IMR-90 (cell line): ENCODE measurements around the gene CEP41. TPM values are rescaled to one million over a fixed set of nuclear protein-coding genes. Genes with fewer than 3 reads are reported as not detected.

ENCODE experiments used
- ATAC-seq: fragments of 200-7000 bp; cut with Tn5 transposase; 2 replicates; pipeline ENCODE4 v1.9.1; 2020; ENCODE audit warnings: low read depth, mild to moderate bottlenecking, moderate library complexity
- BruUV-seq: library from RNA; stranded (reverse); fragments of 400-500 nt; replicated peaks from 2 replicates; lab custom pipeline; 2021; lab: Mats Ljungman, UMichigan
- CTCF ChIA-PET: fragments of 300-600 bp; formaldehyde crosslinking; extraction: SDS; loops from one replicate; lab custom pipeline; 2021; ENCODE audit warnings: antibody characterized with exemption; lab: Yijun Ruan, JAX
- POLR2A ChIA-PET: fragments of 300-600 bp; sonication (Branson Sonifier 250); formaldehyde crosslinking; loops from one replicate; lab custom pipeline; 2022; ENCODE audit warnings: antibody characterized with exemption; ENCODE audit not compliant: unreplicated experiment; lab: Charles Lee
- DNase-seq: peaks from one replicate; pipeline ENCODE4 v3.0.0; 2013
- H2AFZ ChIP-seq: replicated peaks from 2 replicates; pipeline ENCODE3; 2013; ENCODE audit warnings: low read length, mild to moderate bottlenecking; ENCODE audit not compliant: poor library complexity
- H2AK5ac ChIP-seq: 2 replicates; pipeline ENCODE4 v1.6.1; 2013; ENCODE audit warnings: low read depth, low read length, inconsistent platforms
- H2AK9ac ChIP-seq: replicated peaks from 2 replicates; pipeline ENCODE3; 2013; ENCODE audit warnings: mild to moderate bottlenecking, low read depth, low read length, moderate library complexity; ENCODE audit not compliant: poor library complexity
- H2BK120ac ChIP-seq: 2 replicates; pipeline ENCODE4 v1.6.1; 2013; ENCODE audit warnings: low read depth, low read length, inconsistent platforms
- H2BK15ac ChIP-seq: 3 replicates; pipeline ENCODE4 v1.6.1; 2013; ENCODE audit warnings: low read depth, low read length, inconsistent platforms
- H2BK20ac ChIP-seq: 2 replicates; pipeline ENCODE4 v1.6.1; 2013; ENCODE audit warnings: low read depth, mild to moderate bottlenecking, inconsistent platforms, low read length, moderate library complexity
- H2BK5ac ChIP-seq: 2 replicates; pipeline ENCODE4 v1.6.1; 2013; ENCODE audit warnings: mild to moderate bottlenecking, low read depth, low read length, inconsistent platforms; ENCODE audit not compliant: poor library complexity, severe bottlenecking
- H3K14ac ChIP-seq: replicated peaks from 2 replicates; pipeline ENCODE4 v1.6.1; 2013; ENCODE audit warnings: low read depth, low read length, inconsistent platforms
- H3K18ac ChIP-seq: 2 replicates; pipeline ENCODE4 v1.6.1; 2013; ENCODE audit warnings: low read depth, low read length, control low read depth
- H3K23ac ChIP-seq: 2 replicates; pipeline ENCODE4 v1.6.1; 2013; ENCODE audit warnings: low read depth, low read length, inconsistent platforms
- H3K27ac ChIP-seq: 2 replicates; pipeline ENCODE4 v1.5.1; 2013; ENCODE audit warnings: mild to moderate bottlenecking, control low read depth, low read length; ENCODE audit not compliant: insufficient read depth
- H3K27me3 ChIP-seq: 2 replicates; pipeline ENCODE4 v1.6.1; 2013; ENCODE audit warnings: low read length; ENCODE audit not compliant: control insufficient read depth, insufficient read depth
- H3K36me3 ChIP-seq: 2 replicates; pipeline ENCODE4 v1.6.1; 2013; ENCODE audit warnings: low read length, mixed read lengths; ENCODE audit not compliant: control insufficient read depth, insufficient read depth
- H3K4ac ChIP-seq: 2 replicates; pipeline ENCODE4 v1.6.1; 2013; ENCODE audit warnings: low read depth, low read length, inconsistent platforms
- H3K4me1 ChIP-seq: 2 replicates; pipeline ENCODE4 v1.6.1; 2013; ENCODE audit warnings: low read length, mixed read lengths; ENCODE audit not compliant: control insufficient read depth, insufficient read depth
- H3K4me2 ChIP-seq: 2 replicates; pipeline ENCODE4 v1.6.1; 2013; ENCODE audit warnings: low read depth, mild to moderate bottlenecking, control low read depth, low read length, moderate library complexity
- H3K4me3 ChIP-seq: 2 replicates; pipeline ENCODE4 v1.5.1; 2013; ENCODE audit warnings: low read depth, mild to moderate bottlenecking, control low read depth, low read length, moderate library complexity; ENCODE audit not compliant: insufficient read depth
- H3K56ac ChIP-seq: 2 replicates; pipeline ENCODE4 v1.6.1; 2013; ENCODE audit warnings: low read length, inconsistent platforms; ENCODE audit not compliant: insufficient read depth; ENCODE audit errors: extremely low read depth
- H3K79me1 ChIP-seq, 2 experiments: 2 replicates each; pipeline ENCODE4 v1.6.1; 2013; ENCODE audit warnings: low read length in 2 of 2, inconsistent platforms in 1 of 2, low read depth in 1 of 2
- H3K9ac ChIP-seq: 2 replicates; pipeline ENCODE4 v1.6.1; 2013; ENCODE audit warnings: low read depth, low read length, control low read depth
- H3K9me1 ChIP-seq: 2 replicates; pipeline ENCODE4 v1.6.1; 2013; ENCODE audit warnings: low read length, inconsistent platforms; ENCODE audit not compliant: insufficient read depth
- H3K9me3 ChIP-seq: 2 replicates; pipeline ENCODE4 v1.6.1; 2013; ENCODE audit warnings: low read length; ENCODE audit not compliant: control insufficient read depth, insufficient read depth
- H4K20me1 ChIP-seq: 2 replicates; pipeline ENCODE4 v1.6.1; 2013; ENCODE audit warnings: low read length, inconsistent platforms; ENCODE audit not compliant: insufficient read depth
- H4K5ac ChIP-seq: 2 replicates; pipeline ENCODE4 v1.6.1; 2013; ENCODE audit warnings: mild to moderate bottlenecking, low read depth, low read length, control low read depth
- H4K8ac ChIP-seq, 2 experiments: 2 replicates each; pipeline ENCODE4 v1.6.1; 2013; ENCODE audit warnings: low read depth in 2 of 2, low read length in 2 of 2, control low read depth in 1 of 2, inconsistent platforms in 1 of 2
- H4K91ac ChIP-seq: 2 replicates; pipeline ENCODE4 v1.6.1; 2013; ENCODE audit warnings: low read depth, low read length, inconsistent platforms; ENCODE audit not compliant: insufficient read depth
- CEBPB ChIP-seq: IDR thresholded peaks from 2 replicates; pipeline ENCODE4 v1.6.1; 2012; ENCODE audit warnings: low read depth, low read length, improper control_type of control experiment
- CHD1 ChIP-seq: IDR thresholded peaks from 2 replicates; pipeline ENCODE4 v1.6.1; 2012; ENCODE audit warnings: low read depth, low read length, improper control_type of control experiment
- CTCF ChIP-seq: conservative IDR thresholded peaks from 2 replicates; pipeline ENCODE4 v1.5.1; 2012; ENCODE audit warnings: mild to moderate bottlenecking, low read depth, low read length, improper control_type of control experiment
- ELK1 ChIP-seq: fragments of 150-350 bp; IDR thresholded peaks from 2 replicates; pipeline ENCODE4 v1.6.1; 2016; ENCODE audit warnings: low read depth, mild to moderate bottlenecking, low read length, moderate library complexity, borderline replicate concordance
- FOS ChIP-seq: fragments of 150-350 bp; IDR thresholded peaks from 2 replicates; pipeline ENCODE4 v1.6.1; 2016; ENCODE audit warnings: low read depth, low read length
- MAFK ChIP-seq: IDR thresholded peaks from 2 replicates; pipeline ENCODE4 v1.6.1; 2012; ENCODE audit warnings: low read depth, low read length, improper control_type of control experiment
- MXI1 ChIP-seq: IDR thresholded peaks from 2 replicates; pipeline ENCODE4 v1.6.1; 2012; ENCODE audit warnings: low read depth, mild to moderate bottlenecking, low read length, moderate library complexity, borderline replicate concordance
- NFE2L2 ChIP-seq: fragments of 150-350 bp; IDR thresholded peaks from 2 replicates; pipeline ENCODE4 v1.6.1; 2016; ENCODE audit warnings: low read depth, mild to moderate bottlenecking, low read length
- POLR2A ChIP-seq: IDR thresholded peaks from 2 replicates; pipeline ENCODE4 v1.6.1; 2012; ENCODE audit warnings: mild to moderate bottlenecking, low read depth, low read length
- RAD21 ChIP-seq: IDR thresholded peaks from 2 replicates; pipeline ENCODE4 v1.6.1; 2012; ENCODE audit warnings: low read length, improper control_type of control experiment
- RCOR1 ChIP-seq: IDR thresholded peaks from 2 replicates; pipeline ENCODE4 v1.6.1; 2012; ENCODE audit warnings: mild to moderate bottlenecking, low read length, improper control_type of control experiment; ENCODE audit not compliant: insufficient replicate concordance
- SMC3 ChIP-seq: fragments of 150-350 bp; IDR thresholded peaks from 2 replicates; pipeline ENCODE4 v1.6.1; 2016; ENCODE audit warnings: low read depth, mild to moderate bottlenecking, antibody characterized with exemption, low read length, moderate library complexity
- dilution Hi-C: fragments of 300-500 bp; cut with HindIII; formaldehyde crosslinking; loops from one replicate; pipeline ENCODE4 v1.14.3; 2018; ENCODE audit warnings: low sequenced_read_pairs; ENCODE audit not compliant: unreplicated experiment
- in situ Hi-C: fragments of 300-500 bp; cut with MboI; formaldehyde crosslinking; loops from 3 replicates; pipeline ENCODE4 v1.14.3; 2019; ENCODE audit warnings: low sequenced_read_pairs, inconsistent platforms, mixed read lengths
- intact Hi-C: fragments of 100-400 bp; cut with micrococcal nuclease; formaldehyde crosslinking; loops from 2 replicates; pipeline ENCODE4 v1.10.0; 2022
- polyA plus RNA-seq, 3 experiments: library from polyadenylated mRNA; depleted of rRNA; stranded (reverse); fragments of >200 nt; gene quantifications; 2 replicates each; pipeline ENCODE4 v1.2.3, GENCODE V29; 2012; ENCODE audit warnings: low replicate concordance in 1 of 3
- total RNA-seq: library from RNA; depleted of rRNA; stranded (reverse); fragments of >200 nt; gene quantifications from 2 replicates; pipeline ENCODE4 v1.2.3, GENCODE V29; 2012

The CEP41 gene
- total and polyA plus RNA-seq, 2 of the 4 experiments (the other 2 are of a cell fraction), result 12.2 to 21.9 TPM

GRCh38 chr7:130473289-130473688 lies 32.5 kb upstream of the CEP41 start:
- H2BK120ac ChIP-seq, result no peak overlapping the region
- no peak overlapping the region for H3K4me3 ChIP-seq
- H2AFZ ChIP-seq, result no peak overlapping the region
- POLR2A ChIA-PET, result no interaction called here
- no peak overlapping the region for H4K8ac ChIP-seq
- H4K91ac ChIP-seq, result no peak overlapping the region
- H3K79me1 ChIP-seq, result no peaks in the 10 kb centered on the region
- no peak overlapping the region for H2BK5ac ChIP-seq
- H2AK5ac ChIP-seq, result no peak overlapping the region
- in situ Hi-C loops (no loop called here), intact Hi-C loops (no loop called here), dilution Hi-C loops (no loop called here)
- no peak overlapping the region for H3K18ac ChIP-seq
- H3K56ac ChIP-seq, result no peak overlapping the region
- no peaks in the 10 kb centered on the region for H3K4me1 ChIP-seq
- peaks cover 4% of the 10 kb centered on the region for H3K9me3 ChIP-seq
- H2BK20ac ChIP-seq, result no peak overlapping the region
- no peaks in the 10 kb centered on the region for H3K36me3 ChIP-seq
- H2AK9ac ChIP-seq, result no peak overlapping the region
- no peak overlapping the region for H3K4me2 ChIP-seq
- H3K14ac ChIP-seq, result no peak overlapping the region
- ATAC-seq (no peak), DNase-seq (no peak)
- H2BK15ac ChIP-seq, result no peak overlapping the region
- no peak overlapping the region for H4K5ac ChIP-seq
- no peak overlapping the region for H3K23ac ChIP-seq
- CTCF ChIA-PET, result no interaction called here
- no peak overlapping the region for H3K4ac ChIP-seq
- H4K20me1 ChIP-seq, result no peaks in the 10 kb centered on the region
- H3K9me1 ChIP-seq, result no peaks in the 10 kb centered on the region
- no TSS peak for BruUV-seq
- TF ChIP-seq RCOR1, result no peak
- TF ChIP-seq CTCF, result no peak
- no peak for TF ChIP-seq NFE2L2
- no peak for TF ChIP-seq ELK1
- TF ChIP-seq RAD21, result no peak
- no peak for TF ChIP-seq CHD1
- TF ChIP-seq MXI1, result no peak
- no peak for TF ChIP-seq POLR2A
- no peak for TF ChIP-seq MAFK
- no peak for TF ChIP-seq FOS
- no peak for TF ChIP-seq SMC3
- no peak for TF ChIP-seq CEBPB
- H3K9ac ChIP-seq, result no peak overlapping the region
- H3K27me3 ChIP-seq, result peaks cover 7% of the 10 kb centered on the region
- H3K27ac ChIP-seq, result no peak overlapping the region
